ENCODE results near the gene FBXO46. TPM values are rescaled to one million over a fixed set of nuclear protein-coding genes. Genes with fewer than 3 reads are reported as not detected.
"Not testable (repeated sequence)": the region's sequence is repeated elsewhere in the genome, so short reads cannot be mapped to it uniquely, and the experiment has no call there.

Gene FBXO46
- total RNA-seq, 1 donor from 2014 or later, result 38.9 TPM

GRCh38 chr19:45739498-45740439 lies 9.1 kb upstream of the FBXO46 start:
- Mint-ChIP-seq H3K4me1 (ENCODE audit: low read depth) (no peaks in the 10 kb centered on the region), H3K4me3 (ENCODE audit: low read depth) (no peak overlapping the region), H3K27ac (no peak overlapping the region), H3K36me3 (ENCODE audit: low read depth) (no peaks in the 10 kb centered on the region), H3K27me3 (ENCODE audit: low read depth) (peaks cover 5% of the 10 kb centered on the region), H3K9me3 (no peaks in the 10 kb centered on the region)
- no peak for DNase-seq (ENCODE audit: low spot score)
- intact Hi-C loops (cut with micrococcal nuclease), result no loop called here

- intact Hi-C loops (cut with micrococcal nuclease), result loop anchor here (5.0 kb wide), 1 partner anchor 129 kb away; the partner anchor contains the start of genes FOXA3 and SYMPK
- DNase-seq (ENCODE audit: low spot score), result no peak
- Mint-ChIP-seq H3K36me3 (ENCODE audit: low read depth) (peaks cover 4% of the 10 kb centered on the region), H3K9me3 (no peaks in the 10 kb centered on the region), H3K4me3 (ENCODE audit: low read depth) (no peak within 1 kb of the TSS), H3K27ac (no peak within 1 kb of the TSS), H3K4me1 (ENCODE audit: low read depth) (peaks cover 13% of the 10 kb centered on the region), H3K27me3 (ENCODE audit: low read depth) (peaks cover 3% of the 10 kb centered on the region)
Observed at GRCh38 chr19:45733160-45733810, 2.6 kb upstream of the FBXO46 start, which contains the start of gene MEIOSIN. TSS of gene MEIOSIN (plus strand) at chr19:45733439. CDS start at chr19:45735377, 1,938 bp downstream.

GRCh38 chr19:45729800-45730290 lies 851 bp downstream of the FBXO46 start:
- Mint-ChIP-seq H3K9me3 (no peaks in the 10 kb centered on the region), H3K27ac (peak overlapping the region; percentile 92), H3K4me1 (ENCODE audit: low read depth) (peaks cover 18% of the 10 kb centered on the region), H3K36me3 (ENCODE audit: low read depth) (peaks cover 15% of the 10 kb centered on the region), H3K27me3 (ENCODE audit: low read depth) (no peaks in the 10 kb centered on the region), H3K4me3 (ENCODE audit: low read depth) (peak overlapping the region; percentile 100)
- DNase-seq (ENCODE audit: low spot score), result no peak
- intact Hi-C loops (cut with micrococcal nuclease), result loop anchor here (1.0 to 5.0 kb wide), 3 partner anchors 13 to 132 kb away; partner anchors contain the start of genes FOXA3, QPCTL and SYMPK

- DNase-seq (ENCODE audit: low spot score); H3K27me3 Mint-ChIP-seq (ENCODE audit: low read depth); H3K27ac Mint-ChIP-seq; intact Hi-C loops (cut with micrococcal nuclease); H3K9me3 Mint-ChIP-seq: not testable (repeated sequence)
- Mint-ChIP-seq H3K36me3 (ENCODE audit: low read depth) (peaks cover 21% of the 10 kb centered on the region), H3K4me3 (ENCODE audit: low read depth) (peak overlapping the region; percentile 26), H3K4me1 (ENCODE audit: low read depth) (peaks cover 18% of the 10 kb centered on the region)
Observed at GRCh38 chr19:45728683-45729082, 2.0 kb downstream of the FBXO46 start.

GRCh38 chr19:45720065-45720464 lies 10.6 kb downstream of the FBXO46 start:
- H3K9me3 Mint-ChIP-seq; H3K27ac Mint-ChIP-seq; DNase-seq (ENCODE audit: low spot score); H3K27me3 Mint-ChIP-seq (ENCODE audit: low read depth); H3K4me3 Mint-ChIP-seq (ENCODE audit: low read depth); intact Hi-C loops (cut with micrococcal nuclease): not testable (repeated sequence)
- peaks cover 41% of the 10 kb centered on the region for H3K36me3 Mint-ChIP-seq (ENCODE audit: low read depth)
- H3K4me1 Mint-ChIP-seq (ENCODE audit: low read depth), result peaks cover 24% of the 10 kb centered on the region

- peak overlapping the region; percentile 94 for H3K4me3 Mint-ChIP-seq (ENCODE audit: low read depth)
- peaks cover 32% of the 10 kb centered on the region for H3K36me3 Mint-ChIP-seq (ENCODE audit: low read depth)
- no peaks in the 10 kb centered on the region for H3K9me3 Mint-ChIP-seq
- no peak for DNase-seq (ENCODE audit: low spot score)
- H3K4me1 Mint-ChIP-seq (ENCODE audit: low read depth), result peaks cover 27% of the 10 kb centered on the region
- H3K27me3 Mint-ChIP-seq (ENCODE audit: low read depth), result no peaks in the 10 kb centered on the region
- H3K27ac Mint-ChIP-seq, result peak overlapping the region; percentile 94
- intact Hi-C loops (cut with micrococcal nuclease), result loop anchor here (1.0 kb wide), 2 partner anchors 12 to 26 kb away; partner anchors contain the start of genes FBXO46 and QPCTL
Observed at GRCh38 chr19:45717983-45718650, 12.6 kb downstream of the FBXO46 start.

- peaks cover 32% of the 10 kb centered on the region for H3K36me3 Mint-ChIP-seq (ENCODE audit: low read depth)
- H3K9me3 Mint-ChIP-seq, result no peaks in the 10 kb centered on the region
- H3K27ac Mint-ChIP-seq, result peak overlapping the region; percentile 94
- no peaks in the 10 kb centered on the region for H3K27me3 Mint-ChIP-seq (ENCODE audit: low read depth)
- intact Hi-C loops (cut with micrococcal nuclease), result loop anchor here (1.0 kb wide), 2 partner anchors 13 to 25 kb away; partner anchors contain the start of genes FBXO46 and QPCTL
- DNase-seq (ENCODE audit: low spot score), result peak; percentile 99
- H3K4me3 Mint-ChIP-seq (ENCODE audit: low read depth), result peak overlapping the region; percentile 94
- H3K4me1 Mint-ChIP-seq (ENCODE audit: low read depth), result peaks cover 27% of the 10 kb centered on the region
Observed at GRCh38 chr19:45717131-45717982, 13.3 kb downstream of the FBXO46 start.

GRCh38 chr19:45716359-45717130 lies 14.2 kb downstream of the FBXO46 start:
- Mint-ChIP-seq H3K4me1 (ENCODE audit: low read depth) (peaks cover 27% of the 10 kb centered on the region), H3K9me3 (no peaks in the 10 kb centered on the region), H3K4me3 (ENCODE audit: low read depth) (peak overlapping the region; percentile 94), H3K27me3 (ENCODE audit: low read depth) (no peaks in the 10 kb centered on the region), H3K27ac (peak overlapping the region; percentile 94), H3K36me3 (ENCODE audit: low read depth) (peaks cover 29% of the 10 kb centered on the region)
- DNase-seq (ENCODE audit: low spot score), result no peak
- intact Hi-C loops (cut with micrococcal nuclease), result loop anchor here (1.0 kb wide), 2 partner anchors 14 to 24 kb away; partner anchors contain the start of genes FBXO46 and QPCTL

- intact Hi-C loops (cut with micrococcal nuclease), result no loop called here
- Mint-ChIP-seq H3K4me1 (ENCODE audit: low read depth) (peaks cover 30% of the 10 kb centered on the region), H3K9me3 (no peaks in the 10 kb centered on the region), H3K27me3 (ENCODE audit: low read depth) (no peaks in the 10 kb centered on the region), H3K36me3 (ENCODE audit: low read depth) (peaks cover 33% of the 10 kb centered on the region), H3K27ac (no peak overlapping the region), H3K4me3 (ENCODE audit: low read depth) (no peak overlapping the region)
- DNase-seq (ENCODE audit: low spot score), result no peak
Observed at GRCh38 chr19:45715139-45715538, 15.6 kb downstream of the FBXO46 start.

GRCh38 chr19:45713141-45713540 lies 17.6 kb downstream of the FBXO46 start:
- intact Hi-C loops (cut with micrococcal nuclease), result no loop called here
- Mint-ChIP-seq H3K27me3 (ENCODE audit: low read depth) (no peaks in the 10 kb centered on the region), H3K4me1 (ENCODE audit: low read depth) (peaks cover 20% of the 10 kb centered on the region), H3K27ac (no peak overlapping the region), H3K36me3 (ENCODE audit: low read depth) (peaks cover 28% of the 10 kb centered on the region), H3K4me3 (ENCODE audit: low read depth) (no peak overlapping the region), H3K9me3 (no peaks in the 10 kb centered on the region)
- no peak for DNase-seq (ENCODE audit: low spot score)

GRCh38 chr19:45712699-45713067 lies 18.0 kb downstream of the FBXO46 start:
- DNase-seq (ENCODE audit: low spot score), result no peak
- H3K4me3 Mint-ChIP-seq (ENCODE audit: low read depth), result no peak overlapping the region
- H3K9me3 Mint-ChIP-seq, result no peaks in the 10 kb centered on the region
- intact Hi-C loops (cut with micrococcal nuclease), result no loop called here
- peaks cover 28% of the 10 kb centered on the region for H3K36me3 Mint-ChIP-seq (ENCODE audit: low read depth)
- H3K27me3 Mint-ChIP-seq (ENCODE audit: low read depth), result no peaks in the 10 kb centered on the region
- H3K4me1 Mint-ChIP-seq (ENCODE audit: low read depth), result peaks cover 16% of the 10 kb centered on the region
- H3K27ac Mint-ChIP-seq, result no peak overlapping the region
